GM12875 (cell line): ENCODE measurements around the gene ATF5.

ENCODE experiments used
- H3K4me3 ChIP-seq: one replicate; pipeline ENCODE4 v1.5.1; 2011; ENCODE audit warnings: low read depth, low read length, control low read depth
- TF ChIP-seq, protein P1 (sequence below): IDR thresholded peaks from 2 replicates; pipeline ENCODE4 v1.5.1; 2011; ENCODE audit warnings: low read depth, mild to moderate bottlenecking, control low read depth, inconsistent platforms, low read length, moderate library complexity, borderline replicate concordance; ENCODE audit not compliant: insufficient read depth

The ATF5 gene

DNA sequence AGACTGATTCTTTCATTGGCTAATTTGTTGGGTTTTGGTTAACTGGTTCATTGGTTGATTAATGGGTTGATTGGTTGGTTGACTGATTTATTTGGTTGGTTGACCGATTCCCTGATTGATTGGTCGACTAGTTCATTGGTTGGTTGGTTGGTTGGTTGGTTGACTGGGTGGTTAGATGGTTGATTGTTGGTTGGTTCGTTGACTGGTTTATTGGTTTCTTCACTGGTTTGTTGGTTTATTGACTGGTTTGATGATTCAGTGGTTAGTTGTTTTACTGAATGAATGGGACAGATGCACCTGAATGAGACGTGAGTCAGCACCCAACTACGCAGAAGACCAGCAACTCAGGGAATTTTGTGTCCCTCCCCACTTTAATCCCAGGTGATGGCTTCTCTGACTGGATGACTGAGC lies 3.0 kb downstream of the ATF5 start:
- TF ChIP-seq, protein P1, sequence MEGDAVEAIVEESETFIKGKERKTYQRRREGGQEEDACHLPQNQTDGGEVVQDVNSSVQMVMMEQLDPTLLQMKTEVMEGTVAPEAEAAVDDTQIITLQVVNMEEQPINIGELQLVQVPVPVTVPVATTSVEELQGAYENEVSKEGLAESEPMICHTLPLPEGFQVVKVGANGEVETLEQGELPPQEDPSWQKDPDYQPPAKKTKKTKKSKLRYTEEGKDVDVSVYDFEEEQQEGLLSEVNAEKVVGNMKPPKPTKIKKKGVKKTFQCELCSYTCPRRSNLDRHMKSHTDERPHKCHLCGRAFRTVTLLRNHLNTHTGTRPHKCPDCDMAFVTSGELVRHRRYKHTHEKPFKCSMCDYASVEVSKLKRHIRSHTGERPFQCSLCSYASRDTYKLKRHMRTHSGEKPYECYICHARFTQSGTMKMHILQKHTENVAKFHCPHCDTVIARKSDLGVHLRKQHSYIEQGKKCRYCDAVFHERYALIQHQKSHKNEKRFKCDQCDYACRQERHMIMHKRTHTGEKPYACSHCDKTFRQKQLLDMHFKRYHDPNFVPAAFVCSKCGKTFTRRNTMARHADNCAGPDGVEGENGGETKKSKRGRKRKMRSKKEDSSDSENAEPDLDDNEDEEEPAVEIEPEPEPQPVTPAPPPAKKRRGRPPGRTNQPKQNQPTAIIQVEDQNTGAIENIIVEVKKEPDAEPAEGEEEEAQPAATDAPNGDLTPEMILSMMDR, result no peak
- H3K4me3 ChIP-seq, result no peak overlapping the region

DNA sequence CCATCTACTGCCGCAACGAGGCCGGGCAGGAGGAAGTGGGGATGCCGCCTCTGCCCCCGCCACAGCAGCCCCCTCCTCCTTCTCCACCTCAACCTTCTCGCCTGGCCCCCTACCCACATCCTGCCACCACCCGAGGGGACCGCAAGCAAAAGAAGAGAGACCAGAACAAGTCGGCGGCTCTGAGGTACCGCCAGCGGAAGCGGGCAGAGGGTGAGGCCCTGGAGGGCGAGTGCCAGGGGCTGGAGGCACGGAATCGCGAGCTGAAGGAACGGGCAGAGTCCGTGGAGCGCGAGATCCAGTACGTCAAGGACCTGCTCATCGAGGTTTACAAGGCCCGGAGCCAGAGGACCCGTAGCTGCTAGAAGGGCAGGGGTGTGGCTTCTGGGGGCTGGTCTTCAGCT lies 3.7 kb downstream of the ATF5 start:
- TF ChIP-seq, protein P1, result no peak
- no peak overlapping the region for H3K4me3 ChIP-seq

DNA sequence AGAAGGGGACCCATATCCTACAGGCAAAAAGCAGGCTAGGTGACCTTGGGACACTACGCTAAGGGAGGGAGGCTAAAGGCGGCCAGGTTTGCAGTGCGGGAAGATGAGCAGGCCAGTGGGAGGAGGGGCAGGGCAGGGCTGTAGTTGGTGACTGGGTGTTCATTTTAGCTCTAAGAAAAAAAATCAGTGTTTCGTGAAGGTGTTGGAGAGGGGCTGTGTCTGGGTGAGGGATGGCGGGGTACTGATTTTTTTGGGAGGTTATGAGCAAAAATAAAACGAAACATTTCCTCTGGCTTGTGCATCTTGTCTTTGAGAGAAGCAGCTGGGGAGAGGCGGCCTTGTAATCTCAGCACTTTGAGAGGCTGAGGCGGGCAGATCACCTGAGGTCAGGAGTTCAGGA lies 4.6 kb downstream of the ATF5 start:
- TF ChIP-seq, protein P1, result no peak
- no peak overlapping the region for H3K4me3 ChIP-seq

DNA sequence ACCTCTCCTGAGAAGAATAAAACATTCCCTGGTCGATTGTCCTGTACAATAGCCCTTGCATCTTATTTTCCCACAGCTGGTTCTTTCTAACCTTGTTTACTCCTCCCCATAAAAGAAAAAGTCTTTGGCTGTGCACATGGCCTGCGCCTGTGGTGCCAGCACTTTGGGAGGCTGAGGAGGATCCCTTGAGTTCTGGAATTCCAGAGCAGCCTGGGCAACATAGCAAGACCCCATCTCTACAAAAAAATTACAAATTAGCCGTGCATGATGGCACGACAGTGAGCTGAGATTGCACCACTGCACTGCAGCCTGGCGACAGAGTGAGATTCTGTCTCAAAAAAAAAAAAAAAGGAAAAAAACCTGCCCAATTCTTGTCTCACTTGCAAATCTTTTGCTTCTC lies 7.5 kb downstream of the ATF5 start:
- TF ChIP-seq, protein P1, result no peak
- H3K4me3 ChIP-seq, result no peak overlapping the region

DNA sequence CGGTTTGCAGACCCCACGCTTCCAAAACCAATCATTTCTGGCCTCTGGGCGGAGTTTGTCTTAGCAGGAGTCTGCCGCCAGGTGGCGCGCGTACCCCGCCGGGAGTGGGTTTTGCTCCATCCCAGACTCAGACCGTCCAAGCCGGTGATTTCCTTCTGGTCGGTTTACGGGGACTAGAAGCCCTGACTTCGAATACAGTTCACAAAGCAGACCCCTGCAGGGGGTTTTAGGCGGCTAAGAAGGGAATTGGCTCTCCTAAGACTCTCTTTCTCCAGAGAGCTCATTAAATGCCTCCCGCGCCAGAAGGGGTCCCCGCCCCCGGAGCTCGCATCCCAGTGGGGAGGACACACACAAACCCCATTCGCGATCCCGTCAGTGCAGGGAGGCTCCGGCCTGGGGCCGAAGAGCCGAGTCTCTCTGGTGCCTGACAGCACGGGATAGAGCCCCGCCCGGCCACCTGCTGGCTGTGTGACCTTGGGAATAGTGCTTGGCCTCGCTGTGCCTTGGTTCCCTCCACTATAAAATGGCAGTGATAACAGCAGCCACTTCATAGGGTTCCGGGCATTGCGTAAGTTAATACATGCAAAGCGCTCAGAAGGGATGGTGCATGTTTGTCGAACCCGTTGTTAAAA lies 8.9 kb downstream of the ATF5 start:
- H3K4me3 ChIP-seq, result no peak overlapping the region
- TF ChIP-seq, protein P1, result peak; percentile 92

DNA sequence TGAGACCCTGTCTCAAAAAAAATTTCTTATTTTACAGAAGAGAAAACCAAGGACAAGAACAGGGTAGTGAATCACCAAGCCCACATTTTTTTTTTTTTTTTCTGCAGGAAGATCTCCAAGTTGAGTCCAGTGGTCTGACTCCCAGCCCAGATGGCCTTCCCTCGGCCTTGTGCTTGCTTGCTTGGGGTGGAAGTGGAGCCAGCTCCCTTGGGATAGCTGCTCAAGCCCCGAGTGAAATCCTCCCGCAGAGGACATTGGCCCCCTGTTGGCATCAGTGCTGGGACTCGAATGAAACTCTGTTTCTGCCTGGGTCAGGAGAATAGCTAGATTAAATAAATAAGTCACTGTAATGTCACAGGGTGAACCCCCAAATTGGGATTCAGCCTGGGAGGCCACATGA lies 9.7 kb downstream of the ATF5 start:
- no peak overlapping the region for H3K4me3 ChIP-seq
- TF ChIP-seq, protein P1, result no peak

DNA sequence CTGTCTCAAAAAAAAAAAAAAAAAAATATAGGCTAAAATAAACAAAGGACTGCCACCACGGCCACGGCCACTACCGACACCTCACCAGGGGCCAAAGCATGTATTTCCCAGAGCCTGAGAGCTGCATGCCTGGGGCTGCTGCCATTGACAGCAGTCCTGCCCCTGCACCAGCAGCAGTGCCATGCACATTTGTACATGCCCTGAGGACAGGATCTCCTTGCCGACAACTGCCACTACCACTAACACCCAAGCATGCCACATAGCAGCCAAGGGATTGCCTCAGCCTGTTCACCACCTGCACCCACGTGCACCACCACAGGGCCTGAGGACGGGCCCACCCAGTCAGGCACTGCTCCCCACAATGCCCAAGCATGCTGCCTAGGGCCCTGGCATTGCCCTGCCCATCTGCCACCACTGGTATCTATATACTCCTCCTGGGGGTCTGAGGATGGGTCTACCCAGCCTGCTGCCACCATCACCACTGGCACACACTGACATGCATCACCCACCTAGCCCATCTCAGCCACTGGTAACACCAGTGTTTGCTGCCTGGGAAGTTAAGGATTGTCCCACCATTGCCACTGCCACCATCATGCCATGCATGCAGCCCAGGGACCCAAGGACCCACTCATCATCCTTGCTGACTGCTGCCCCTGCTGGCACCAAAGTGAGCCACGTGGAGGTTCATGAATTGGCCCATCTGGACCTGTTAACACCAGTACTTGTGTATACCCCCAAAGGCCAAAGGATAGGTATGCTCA lies 10.9 kb downstream of the ATF5 start:
- H3K4me3 ChIP-seq, result no peak overlapping the region
- TF ChIP-seq, protein P1, result peak; percentile 16; the same call in 1 of the 2 replicates
